ENCODE results near the gene LKAAEAR1.

Gene LKAAEAR1

DNA sequence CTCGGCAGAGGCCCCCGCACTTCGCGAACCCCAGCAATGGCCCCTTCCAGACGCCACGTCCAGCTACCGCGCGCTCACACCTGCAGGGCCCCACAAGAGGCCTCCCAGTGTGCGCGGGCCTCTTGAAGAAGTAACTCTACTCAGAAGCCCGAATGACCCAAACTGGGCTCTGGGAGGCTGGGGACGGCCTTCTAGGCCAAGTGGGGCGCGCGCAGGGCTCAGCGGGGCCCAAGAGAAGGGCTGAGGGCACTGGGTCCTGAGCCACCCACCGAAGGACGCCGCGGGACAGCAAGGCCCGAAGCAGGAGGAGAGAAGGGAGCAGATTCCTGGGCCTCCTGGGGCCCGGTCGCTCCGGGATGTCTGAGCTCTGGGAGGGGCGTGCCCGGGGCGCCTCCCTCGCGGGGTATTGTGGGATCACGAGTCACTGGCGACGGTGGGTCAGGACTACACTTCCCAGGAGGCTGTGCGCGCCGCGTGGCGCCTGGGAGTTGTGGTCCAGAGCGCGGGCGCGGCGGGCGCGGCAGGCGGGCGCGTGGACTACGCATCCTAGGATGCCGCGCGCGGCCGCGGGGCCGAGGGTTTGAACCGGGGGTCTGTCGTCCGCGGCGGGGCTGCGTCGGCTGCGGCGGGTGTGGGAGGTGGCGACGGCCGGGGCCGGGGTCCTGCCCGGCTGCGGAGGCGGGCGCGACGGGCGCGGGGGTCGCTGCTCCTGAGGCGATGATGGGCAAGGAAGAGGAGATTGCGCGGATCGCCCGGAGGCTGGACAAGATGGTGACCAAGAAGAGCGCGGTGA is 21.4 kb downstream of the LKAAEAR1 start, which contains the start of gene TCEA2:
Gene TCEA2, plus strand, starts transcription at position 603 of the 793 bp plus-strand sequence. Its CDS starts 115 bp downstream, at position 718.
- ATAC-seq (ENCODE audit: insufficient read depth, low read depth): peak; percentile 96
- Histone ChIP-seq H3K9ac (ENCODE audit: low read depth, low read length) (peak within 1 kb of the TSS; percentile 87), H3K4me3 (ENCODE audit: low read depth in 1 of 2, low read length in 2 of 2) (peak within 1 kb of the TSS; percentile 69 to 83), H3K4me2 (ENCODE audit: insufficient read depth, low read length) (peak within 1 kb of the TSS; percentile 91), H3K27me3 (ENCODE audit: insufficient read depth, low read length, poor library complexity) (no peaks in the 10 kb centered on the region), H3K27ac (ENCODE audit: low read length) (peak within 1 kb of the TSS; percentile 78), H4K20me1 (ENCODE audit: insufficient read depth, low read length) (peaks cover 14% of the 10 kb centered on the region), H3K79me2 (ENCODE audit: insufficient read depth, low read length) (peaks cover 5% of the 10 kb centered on the region; the same call in 1 of the 2 replicates), H3K4me1 (ENCODE audit: insufficient read depth, low read length) (peaks cover 34% of the 10 kb centered on the region), H2AFZ (ENCODE audit: low read depth, low read length) (peak within 1 kb of the TSS; percentile 92), H3K9me3 (ENCODE audit: insufficient read depth, low read length, severe bottlenecking) (no peaks in the 10 kb centered on the region), H3K36me3 (ENCODE audit: insufficient read depth, low read length) (no peaks in the 10 kb centered on the region)
- TF ChIP-seq EZH2 (IDR thresholded peaks at IDR 0.05; ENCODE audit: borderline replicate concordance, low read depth, low read length, severe bottlenecking): no peak
- TF ChIP-seq, protein P1, sequence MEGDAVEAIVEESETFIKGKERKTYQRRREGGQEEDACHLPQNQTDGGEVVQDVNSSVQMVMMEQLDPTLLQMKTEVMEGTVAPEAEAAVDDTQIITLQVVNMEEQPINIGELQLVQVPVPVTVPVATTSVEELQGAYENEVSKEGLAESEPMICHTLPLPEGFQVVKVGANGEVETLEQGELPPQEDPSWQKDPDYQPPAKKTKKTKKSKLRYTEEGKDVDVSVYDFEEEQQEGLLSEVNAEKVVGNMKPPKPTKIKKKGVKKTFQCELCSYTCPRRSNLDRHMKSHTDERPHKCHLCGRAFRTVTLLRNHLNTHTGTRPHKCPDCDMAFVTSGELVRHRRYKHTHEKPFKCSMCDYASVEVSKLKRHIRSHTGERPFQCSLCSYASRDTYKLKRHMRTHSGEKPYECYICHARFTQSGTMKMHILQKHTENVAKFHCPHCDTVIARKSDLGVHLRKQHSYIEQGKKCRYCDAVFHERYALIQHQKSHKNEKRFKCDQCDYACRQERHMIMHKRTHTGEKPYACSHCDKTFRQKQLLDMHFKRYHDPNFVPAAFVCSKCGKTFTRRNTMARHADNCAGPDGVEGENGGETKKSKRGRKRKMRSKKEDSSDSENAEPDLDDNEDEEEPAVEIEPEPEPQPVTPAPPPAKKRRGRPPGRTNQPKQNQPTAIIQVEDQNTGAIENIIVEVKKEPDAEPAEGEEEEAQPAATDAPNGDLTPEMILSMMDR (IDR thresholded peaks at IDR 0.05; ENCODE audit: borderline replicate concordance, extremely low read depth, low read length, poor library complexity, severe bottlenecking): no peak
- peak; percentile 98 for DNase-seq

DNA sequence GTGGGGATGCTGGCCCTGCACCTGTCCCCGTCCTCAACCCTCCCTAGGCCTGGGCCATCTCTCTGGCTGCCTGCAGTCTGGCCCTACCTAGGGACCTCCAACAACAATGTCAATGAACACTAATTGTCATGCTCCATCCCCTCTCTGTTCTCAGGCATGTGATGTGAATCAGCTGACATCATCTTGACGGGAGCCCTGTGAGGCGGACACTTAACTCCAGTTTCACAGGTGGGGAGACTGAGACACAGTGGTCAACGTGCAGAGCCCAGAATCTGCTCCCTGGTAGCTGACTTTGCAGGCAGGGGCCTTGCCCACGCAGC is 22.0 kb downstream of the LKAAEAR1 start:
- no peak for DNase-seq
- H3K4me3 ChIP-seq (ENCODE audit: low read depth in 1 of 2, low read length in 2 of 2): peak overlapping the region; percentile 69 to 83
- no peak for TF ChIP-seq EZH2 (IDR thresholded peaks at IDR 0.05; ENCODE audit: borderline replicate concordance, low read depth, low read length, severe bottlenecking)
- TF ChIP-seq, protein P1 (IDR thresholded peaks at IDR 0.05; ENCODE audit: borderline replicate concordance, extremely low read depth, low read length, poor library complexity, severe bottlenecking): no peak

DNA sequence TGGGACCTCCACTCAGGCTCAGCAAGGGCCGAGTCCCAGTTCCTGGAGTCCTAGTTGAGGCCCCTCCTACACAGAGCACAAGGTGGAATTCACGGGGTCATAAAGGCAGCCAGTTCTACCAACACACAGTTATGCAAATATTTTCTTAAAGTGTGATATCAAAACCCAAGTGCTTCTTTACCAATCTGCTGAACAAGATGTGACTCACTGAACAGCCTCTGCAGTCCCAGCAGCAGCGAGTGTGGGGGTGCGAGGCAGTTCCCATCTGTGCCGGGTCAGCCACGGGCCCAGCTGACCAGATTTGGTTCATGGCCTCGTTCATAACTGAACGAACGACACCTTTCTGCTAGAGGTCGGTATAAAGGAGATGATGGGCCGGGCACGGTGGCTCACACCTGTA is 25.7 kb downstream of the LKAAEAR1 start:
- no peaks in the 10 kb centered on the region for H3K9me3 ChIP-seq (ENCODE audit: insufficient read depth, low read length, severe bottlenecking)
- no peak overlapping the region for H3K4me3 ChIP-seq (ENCODE audit: low read depth in 1 of 2, low read length in 2 of 2)
- H4K20me1 ChIP-seq (ENCODE audit: insufficient read depth, low read length): no peaks in the 10 kb centered on the region
- H3K27ac ChIP-seq (ENCODE audit: low read length): no peak overlapping the region
- ATAC-seq (ENCODE audit: insufficient read depth, low read depth) (no peak), DNase-seq (no peak)
- H3K4me1 ChIP-seq (ENCODE audit: insufficient read depth, low read length): peaks cover 17% of the 10 kb centered on the region
- no peak overlapping the region for H3K9ac ChIP-seq (ENCODE audit: low read depth, low read length)
- H3K36me3 ChIP-seq (ENCODE audit: insufficient read depth, low read length): no peaks in the 10 kb centered on the region
- TF ChIP-seq, protein P1 (IDR thresholded peaks at IDR 0.05; ENCODE audit: borderline replicate concordance, extremely low read depth, low read length, poor library complexity, severe bottlenecking): no peak
- no peak for TF ChIP-seq EZH2 (IDR thresholded peaks at IDR 0.05; ENCODE audit: borderline replicate concordance, low read depth, low read length, severe bottlenecking)
- H3K27me3 ChIP-seq (ENCODE audit: insufficient read depth, low read length, poor library complexity): no peaks in the 10 kb centered on the region
- peaks cover 2% of the 10 kb centered on the region; the same call in 1 of the 2 replicates for H3K79me2 ChIP-seq (ENCODE audit: insufficient read depth, low read length)
- no peak overlapping the region for H3K4me2 ChIP-seq (ENCODE audit: insufficient read depth, low read length)
- H2AFZ ChIP-seq (ENCODE audit: low read depth, low read length): no peak overlapping the region

More for the DNA sequence above, 22.0 kb downstream of the LKAAEAR1 start:
- Histone ChIP-seq H3K4me1 (ENCODE audit: insufficient read depth, low read length) (peaks cover 37% of the 10 kb centered on the region), H3K27ac (ENCODE audit: low read length) (peak overlapping the region; percentile 78), H3K79me2 (ENCODE audit: insufficient read depth, low read length) (peaks cover 5% of the 10 kb centered on the region; the same call in 1 of the 2 replicates), H4K20me1 (ENCODE audit: insufficient read depth, low read length) (peaks cover 14% of the 10 kb centered on the region), H3K36me3 (ENCODE audit: insufficient read depth, low read length) (no peaks in the 10 kb centered on the region), H3K27me3 (ENCODE audit: insufficient read depth, low read length, poor library complexity) (no peaks in the 10 kb centered on the region), H3K9me3 (ENCODE audit: insufficient read depth, low read length, severe bottlenecking) (no peaks in the 10 kb centered on the region), H3K4me2 (ENCODE audit: insufficient read depth, low read length) (peak overlapping the region; percentile 91), H2AFZ (ENCODE audit: low read depth, low read length) (peak overlapping the region; percentile 92), H3K9ac (ENCODE audit: low read depth, low read length) (peak overlapping the region; percentile 87)
- ATAC-seq (ENCODE audit: insufficient read depth, low read depth): no peak
